Endothelial cell of umbilical vein (primary cell): ENCODE results near the gene RCOR1.
"Not testable (repeated sequence)": the region's sequence is repeated elsewhere in the genome, so short reads cannot be mapped to it uniquely, and the experiment has no call there.

Experiments used
- EZH2 ChIP-seq: IDR thresholded peaks from 2 replicates; pipeline ENCODE4 v1.6.1; 2012; ENCODE audit warnings: borderline replicate concordance, low read depth, mild to moderate bottlenecking, moderate library complexity, low read length, inconsistent platforms; ENCODE audit not compliant: severe bottlenecking
- GATA2 ChIP-seq: IDR thresholded peaks from 2 replicates; pipeline ENCODE4 v1.7.0; 2011; ENCODE audit warnings: low read depth, mild to moderate bottlenecking, moderate library complexity, mixed read lengths, low read length; ENCODE audit not compliant: insufficient read length, insufficient read depth
- JUN ChIP-seq: IDR thresholded peaks from 2 replicates; pipeline ENCODE4 v1.6.1; 2011; ENCODE audit warnings: borderline replicate concordance, low read depth; ENCODE audit not compliant: insufficient read length, insufficient read depth
- MYC ChIP-seq: IDR thresholded peaks from one replicate; pipeline ENCODE4 v1.6.1; 2011; ENCODE audit warnings: mild to moderate bottlenecking, low read depth, low read length
- POLR2A ChIP-seq: IDR thresholded peaks from 2 replicates; pipeline ENCODE4 v1.6.1; 2012; ENCODE audit warnings: low read depth, mild to moderate bottlenecking, control low read depth, low read length
- POLR2AphosphoS5 ChIP-seq: IDR thresholded peaks from 2 replicates; pipeline ENCODE4 v1.6.1; 2012; ENCODE audit warnings: low read depth, mild to moderate bottlenecking, control low read depth, low read length, moderate library complexity; ENCODE audit not compliant: insufficient read depth
- TF ChIP-seq, protein P1 (sequence below), 2 donors: IDR thresholded peaks; 1 replicate in 1 of 2; 2 replicates in 1 of 2; pipeline ENCODE4 v1.5.1; 2011; ENCODE audit warnings: low read length in 2 of 2, mild to moderate bottlenecking in 2 of 2, moderate library complexity in 2 of 2, control low read depth in 1 of 2, inconsistent platforms in 1 of 2, low read depth in 1 of 2; ENCODE audit not compliant: insufficient read depth in 1 of 2; ENCODE audit errors: extremely low read depth in 1 of 2

DNA sequence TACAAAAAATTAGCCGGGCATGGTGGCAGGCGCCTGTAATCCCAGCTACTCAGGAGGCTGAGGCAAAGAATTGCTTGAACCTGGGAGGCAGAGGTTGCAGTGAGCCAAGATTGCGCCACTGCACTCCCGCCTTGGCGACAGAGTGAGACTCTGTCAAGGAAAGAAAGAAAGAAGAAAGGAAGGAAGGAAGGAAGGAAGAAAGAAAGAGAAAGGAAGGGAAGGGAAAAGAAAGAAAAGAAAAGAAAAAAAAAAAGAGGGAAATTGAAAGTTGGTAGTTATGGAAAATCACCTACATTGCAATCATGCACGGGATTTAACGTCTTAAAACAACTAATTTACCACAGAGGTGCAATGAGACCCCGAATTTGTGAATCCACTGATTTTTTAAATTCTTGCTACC is 173.3 kb downstream of the RCOR1 start:
- TF ChIP-seq, protein P1, sequence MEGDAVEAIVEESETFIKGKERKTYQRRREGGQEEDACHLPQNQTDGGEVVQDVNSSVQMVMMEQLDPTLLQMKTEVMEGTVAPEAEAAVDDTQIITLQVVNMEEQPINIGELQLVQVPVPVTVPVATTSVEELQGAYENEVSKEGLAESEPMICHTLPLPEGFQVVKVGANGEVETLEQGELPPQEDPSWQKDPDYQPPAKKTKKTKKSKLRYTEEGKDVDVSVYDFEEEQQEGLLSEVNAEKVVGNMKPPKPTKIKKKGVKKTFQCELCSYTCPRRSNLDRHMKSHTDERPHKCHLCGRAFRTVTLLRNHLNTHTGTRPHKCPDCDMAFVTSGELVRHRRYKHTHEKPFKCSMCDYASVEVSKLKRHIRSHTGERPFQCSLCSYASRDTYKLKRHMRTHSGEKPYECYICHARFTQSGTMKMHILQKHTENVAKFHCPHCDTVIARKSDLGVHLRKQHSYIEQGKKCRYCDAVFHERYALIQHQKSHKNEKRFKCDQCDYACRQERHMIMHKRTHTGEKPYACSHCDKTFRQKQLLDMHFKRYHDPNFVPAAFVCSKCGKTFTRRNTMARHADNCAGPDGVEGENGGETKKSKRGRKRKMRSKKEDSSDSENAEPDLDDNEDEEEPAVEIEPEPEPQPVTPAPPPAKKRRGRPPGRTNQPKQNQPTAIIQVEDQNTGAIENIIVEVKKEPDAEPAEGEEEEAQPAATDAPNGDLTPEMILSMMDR (IDR thresholded peaks at IDR 0.05; ENCODE audit: extremely low read depth in 1 of 2, insufficient read depth in 1 of 2, low read depth in 1 of 2, low read length in 2 of 2): not testable (repeated sequence)
- not testable (repeated sequence) for TF ChIP-seq EZH2, POLR2A, POLR2AphosphoS5, JUN, GATA2, MYC
